ENCODE measurements around the gene KRTAP12-2. TPM values are rescaled to one million over a fixed set of nuclear protein-coding genes. Genes with fewer than 3 reads are reported as not detected.
"Not testable (repeated sequence)": the region's sequence is repeated elsewhere in the genome, so short reads cannot be mapped to it uniquely, and the experiment has no call there.

The KRTAP12-2 gene
- polyA plus RNA-seq, 1 experiment = not detected

DNA sequence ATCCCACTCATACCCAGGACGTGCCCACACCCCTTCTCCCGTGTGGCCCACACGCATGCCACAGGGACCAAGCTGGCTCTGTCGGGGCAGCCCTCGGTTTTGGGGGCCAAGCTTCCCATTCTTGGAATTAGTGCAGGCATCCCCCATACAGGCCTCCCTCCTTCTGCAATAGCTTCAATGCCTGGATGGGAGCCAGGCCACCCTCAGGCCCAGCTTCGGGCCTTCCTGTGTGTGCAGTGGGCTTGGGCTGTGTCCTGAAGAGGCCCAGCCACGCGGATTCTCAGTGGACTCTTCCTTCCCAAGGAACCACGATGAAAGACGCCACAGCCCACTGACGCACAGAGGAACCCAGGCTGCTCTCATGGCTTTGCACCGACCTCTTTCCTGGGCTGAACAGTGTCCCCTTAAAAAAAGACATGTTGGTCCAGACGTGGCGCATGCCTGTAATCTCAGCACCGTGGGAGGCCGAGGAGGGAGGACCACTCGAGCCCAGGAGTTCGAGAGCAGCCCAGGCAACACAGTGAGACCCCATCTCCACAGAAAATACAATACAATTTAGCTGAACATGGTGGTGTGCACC, 17.1 kb downstream of the KRTAP12-2 start:
- DNase-seq (ENCODE audit: low read depth) = no peak
- ChIA-PET CTCF (no interaction called here), POLR2A (no interaction called here)
- no peak overlapping the region for H3K4me3 ChIP-seq (ENCODE audit: low read depth, low read length)
- no peaks in the 10 kb centered on the region for H3K36me3 ChIP-seq (ENCODE audit: control insufficient read depth, insufficient read depth, low read length)
- no peaks in the 10 kb centered on the region for H3K27me3 ChIP-seq (ENCODE audit: control insufficient read depth, insufficient read depth, low read length)
- TF ChIP-seq, protein P1, sequence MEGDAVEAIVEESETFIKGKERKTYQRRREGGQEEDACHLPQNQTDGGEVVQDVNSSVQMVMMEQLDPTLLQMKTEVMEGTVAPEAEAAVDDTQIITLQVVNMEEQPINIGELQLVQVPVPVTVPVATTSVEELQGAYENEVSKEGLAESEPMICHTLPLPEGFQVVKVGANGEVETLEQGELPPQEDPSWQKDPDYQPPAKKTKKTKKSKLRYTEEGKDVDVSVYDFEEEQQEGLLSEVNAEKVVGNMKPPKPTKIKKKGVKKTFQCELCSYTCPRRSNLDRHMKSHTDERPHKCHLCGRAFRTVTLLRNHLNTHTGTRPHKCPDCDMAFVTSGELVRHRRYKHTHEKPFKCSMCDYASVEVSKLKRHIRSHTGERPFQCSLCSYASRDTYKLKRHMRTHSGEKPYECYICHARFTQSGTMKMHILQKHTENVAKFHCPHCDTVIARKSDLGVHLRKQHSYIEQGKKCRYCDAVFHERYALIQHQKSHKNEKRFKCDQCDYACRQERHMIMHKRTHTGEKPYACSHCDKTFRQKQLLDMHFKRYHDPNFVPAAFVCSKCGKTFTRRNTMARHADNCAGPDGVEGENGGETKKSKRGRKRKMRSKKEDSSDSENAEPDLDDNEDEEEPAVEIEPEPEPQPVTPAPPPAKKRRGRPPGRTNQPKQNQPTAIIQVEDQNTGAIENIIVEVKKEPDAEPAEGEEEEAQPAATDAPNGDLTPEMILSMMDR (IDR thresholded peaks at IDR 0.05; ENCODE audit: insufficient read depth, low read depth, low read length) = no peak

DNA sequence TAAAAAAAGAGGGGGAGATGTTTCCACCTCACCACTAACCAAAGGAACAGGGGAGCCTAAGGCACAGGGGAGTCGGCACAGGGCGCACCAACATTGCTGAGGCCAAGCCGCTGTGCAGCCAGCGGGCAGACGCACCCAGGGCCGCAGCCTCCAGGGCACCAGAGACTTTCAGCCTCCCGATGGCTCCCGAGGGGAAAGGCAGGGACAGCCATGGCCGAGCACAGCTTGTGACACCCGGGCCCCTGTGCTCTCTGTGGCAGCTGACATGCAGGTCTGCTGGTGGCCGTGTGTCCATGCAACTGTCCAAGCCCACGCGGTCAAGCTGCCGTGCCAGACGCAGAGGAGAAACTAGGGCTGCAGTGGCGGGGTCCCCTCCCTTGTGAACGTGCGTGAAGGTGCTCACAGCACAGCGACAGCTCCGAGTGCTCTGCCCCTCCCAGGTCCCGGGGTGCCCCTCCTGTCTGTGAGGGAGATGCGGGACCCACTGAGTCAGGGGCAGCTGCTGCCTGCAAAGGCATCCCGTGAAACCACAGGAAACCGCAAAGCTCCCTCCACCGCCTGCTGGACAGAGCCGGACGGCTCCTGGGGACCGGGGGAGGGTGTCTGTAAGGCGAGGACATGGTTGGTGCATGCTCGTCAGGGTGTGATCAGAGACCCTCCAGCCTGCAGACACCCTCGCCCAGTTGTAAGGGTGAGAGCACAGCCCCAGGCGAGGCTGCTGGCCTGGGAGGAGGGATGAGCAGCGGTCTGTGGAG, 18.0 kb downstream of the KRTAP12-2 start:
- H3K27me3 ChIP-seq (ENCODE audit: control insufficient read depth, insufficient read depth, low read length) = no peaks in the 10 kb centered on the region
- POLR2A ChIA-PET = no interaction called here
- no peak for DNase-seq (ENCODE audit: low read depth)
- H3K4me3 ChIP-seq (ENCODE audit: low read depth, low read length) = no peak overlapping the region
- no peaks in the 10 kb centered on the region for H3K36me3 ChIP-seq (ENCODE audit: control insufficient read depth, insufficient read depth, low read length)
- TF ChIP-seq, protein P1 (IDR thresholded peaks at IDR 0.05; ENCODE audit: insufficient read depth, low read depth, low read length) = no peak
- CTCF ChIA-PET = no interaction called here

- TF ChIP-seq, protein P1 (IDR thresholded peaks at IDR 0.05; ENCODE audit: insufficient read depth, low read depth, low read length) = no peak
- Histone ChIP-seq H3K27me3 (ENCODE audit: control insufficient read depth, insufficient read depth, low read length) (no peaks in the 10 kb centered on the region), H3K36me3 (ENCODE audit: control insufficient read depth, insufficient read depth, low read length) (no peaks in the 10 kb centered on the region), H3K4me3 (ENCODE audit: low read depth, low read length) (no peak overlapping the region)
- ChIA-PET CTCF (interaction anchor here (0.6 kb wide), 1 partner anchor 90 kb away, joined by 3 read pairs; no protein-coding TSS in a partner anchor), POLR2A (no interaction called here)
- DNase-seq (ENCODE audit: low read depth) = no peak
These were observed 19.5 kb downstream of the KRTAP12-2 start for GRCh38 chr21:44647222-44647552.

DNA sequence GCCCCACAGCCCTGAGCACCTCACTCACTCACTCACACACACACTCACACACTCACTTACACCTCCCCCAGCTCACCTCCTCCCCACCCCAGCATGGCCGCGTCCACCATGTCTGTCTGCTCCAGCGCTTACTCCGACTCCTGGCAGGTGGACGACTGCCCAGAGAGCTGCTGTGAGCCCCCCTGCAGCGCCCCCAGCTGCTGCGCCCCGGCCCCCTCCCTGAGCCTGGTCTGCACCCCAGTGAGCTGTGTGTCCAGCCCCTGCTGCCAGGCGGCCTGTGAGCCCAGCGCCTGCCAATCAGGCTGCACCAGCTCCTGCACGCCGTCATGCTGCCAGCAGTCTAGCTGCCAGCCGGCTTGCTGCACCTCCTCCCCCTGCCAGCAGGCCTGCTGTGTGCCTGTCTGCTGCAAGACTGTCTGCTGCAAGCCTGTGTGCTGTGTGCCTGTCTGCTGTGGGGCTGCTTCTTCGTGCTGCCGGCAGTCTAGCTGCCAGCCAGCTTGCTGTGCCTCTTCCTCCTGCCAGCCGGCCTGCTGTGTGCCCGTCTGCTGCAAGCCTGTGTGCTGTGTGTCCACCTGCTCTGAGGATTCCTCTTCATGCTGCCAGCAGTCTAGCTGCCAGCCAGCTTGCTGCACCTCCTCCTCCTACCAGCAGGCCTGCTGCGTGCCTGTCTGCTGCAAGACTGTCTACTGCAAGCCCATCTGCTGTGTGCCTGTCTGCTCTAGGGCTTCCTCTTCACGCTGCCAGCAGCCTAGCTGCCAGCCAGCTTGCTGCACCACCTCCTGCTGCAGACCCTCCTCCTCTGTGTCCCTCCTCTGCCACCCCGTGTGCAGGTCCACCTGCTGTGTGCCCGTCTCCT, 20.1 kb downstream of the KRTAP12-2 start, which contains the start of gene KRTAP10-11:
KRTAP10-11 (plus strand) TSS at position 49 of the 856 bp plus-strand sequence; CDS start at position 94, 45 bp downstream.
- H3K36me3 ChIP-seq (ENCODE audit: control insufficient read depth, insufficient read depth, low read length); DNase-seq (ENCODE audit: low read depth); H3K4me3 ChIP-seq (ENCODE audit: low read depth, low read length); POLR2A ChIA-PET; H3K27me3 ChIP-seq (ENCODE audit: control insufficient read depth, insufficient read depth, low read length): not testable (repeated sequence)
- CTCF ChIA-PET = interaction anchor here (0.6 kb wide), 1 partner anchor 89 kb away, joined by 3 read pairs; no protein-coding TSS in a partner anchor

- H3K27me3 ChIP-seq (ENCODE audit: control insufficient read depth, insufficient read depth, low read length) = no peaks in the 10 kb centered on the region
- no peak for DNase-seq (ENCODE audit: low read depth)
- no peaks in the 10 kb centered on the region for H3K36me3 ChIP-seq (ENCODE audit: control insufficient read depth, insufficient read depth, low read length)
- TF ChIP-seq, protein P1 (IDR thresholded peaks at IDR 0.05; ENCODE audit: insufficient read depth, low read depth, low read length) = no peak
- H3K4me3 ChIP-seq (ENCODE audit: low read depth, low read length) = no peak overlapping the region
- ChIA-PET CTCF (no interaction called here), POLR2A (no interaction called here)
These were observed 21.8 kb downstream of the KRTAP12-2 start for GRCh38 chr21:44644878-44645277.

Data from BJ (cell line).